RWPE2 (cell line): ENCODE measurements around the gene AP3S2.
"Not testable (repeated sequence)": the region's sequence is repeated elsewhere in the genome, so short reads cannot be mapped to it uniquely, and the experiment has no call there.

ENCODE experiments used
- ATAC-seq: fragments of 200-7000 bp; cut with Tn5 transposase; 3 replicates; pipeline ENCODE4 v1.9.1; 2021; ENCODE audit warnings: low read depth
- DNase-seq: peaks from one replicate; pipeline ENCODE4 v3.0.0-alpha.2; 2020; ENCODE audit warnings: low spot score
- H3K27ac ChIP-seq: fragments of 450-650 bp; 2 replicates; pipeline ENCODE4 v1.5.1; 2017; ENCODE audit warnings: mild to moderate bottlenecking; ENCODE audit not compliant: poor library complexity, severe bottlenecking
- H3K27me3 ChIP-seq: fragments of 250-450 bp; sonication (Bioruptor Pico); 2 replicates; pipeline ENCODE4 v1.5.1; 2021; ENCODE audit warnings: mild to moderate bottlenecking, moderate library complexity; ENCODE audit not compliant: insufficient read depth, poor library complexity, severe bottlenecking
- H3K36me3 ChIP-seq: fragments of 250-450 bp; sonication (Bioruptor Pico); 2 replicates; pipeline ENCODE4 v1.5.1; 2020; ENCODE audit warnings: low read depth, mild to moderate bottlenecking, moderate library complexity
- H3K4me1 ChIP-seq: fragments of 250-450 bp; sonication (Bioruptor Pico); 2 replicates; pipeline ENCODE4 v1.5.1; 2021; ENCODE audit warnings: mild to moderate bottlenecking, moderate library complexity; ENCODE audit not compliant: insufficient read depth, poor library complexity, severe bottlenecking
- H3K4me3 ChIP-seq: fragments of 250-450 bp; sonication (Bioruptor Pico); 2 replicates; pipeline ENCODE4 v1.5.1; 2021; ENCODE audit warnings: mild to moderate bottlenecking, moderate library complexity; ENCODE audit not compliant: severe bottlenecking
- H3K9me3 ChIP-seq: fragments of 250-450 bp; sonication (Bioruptor Pico); 2 replicates; pipeline ENCODE4 v1.5.1; 2021; ENCODE audit warnings: mild to moderate bottlenecking, moderate library complexity; ENCODE audit not compliant: severe bottlenecking
- TF ChIP-seq, protein P1 (sequence below): fragments of 450-650 bp; IDR thresholded peaks from one replicate; pipeline ENCODE4 v1.5.1; 2017; ENCODE audit warnings: mild to moderate bottlenecking, moderate library complexity; ENCODE audit not compliant: poor library complexity, severe bottlenecking

The AP3S2 gene

GRCh38 chr15:89792106-89792805 lies 101.5 kb downstream of the AP3S2 start:
- H3K36me3 ChIP-seq: peaks cover 26% of the 10 kb centered on the region
- peaks cover 3% of the 10 kb centered on the region for H3K9me3 ChIP-seq
- H3K27ac ChIP-seq: no peak overlapping the region
- no peak overlapping the region for H3K4me3 ChIP-seq
- TF ChIP-seq, protein P1, sequence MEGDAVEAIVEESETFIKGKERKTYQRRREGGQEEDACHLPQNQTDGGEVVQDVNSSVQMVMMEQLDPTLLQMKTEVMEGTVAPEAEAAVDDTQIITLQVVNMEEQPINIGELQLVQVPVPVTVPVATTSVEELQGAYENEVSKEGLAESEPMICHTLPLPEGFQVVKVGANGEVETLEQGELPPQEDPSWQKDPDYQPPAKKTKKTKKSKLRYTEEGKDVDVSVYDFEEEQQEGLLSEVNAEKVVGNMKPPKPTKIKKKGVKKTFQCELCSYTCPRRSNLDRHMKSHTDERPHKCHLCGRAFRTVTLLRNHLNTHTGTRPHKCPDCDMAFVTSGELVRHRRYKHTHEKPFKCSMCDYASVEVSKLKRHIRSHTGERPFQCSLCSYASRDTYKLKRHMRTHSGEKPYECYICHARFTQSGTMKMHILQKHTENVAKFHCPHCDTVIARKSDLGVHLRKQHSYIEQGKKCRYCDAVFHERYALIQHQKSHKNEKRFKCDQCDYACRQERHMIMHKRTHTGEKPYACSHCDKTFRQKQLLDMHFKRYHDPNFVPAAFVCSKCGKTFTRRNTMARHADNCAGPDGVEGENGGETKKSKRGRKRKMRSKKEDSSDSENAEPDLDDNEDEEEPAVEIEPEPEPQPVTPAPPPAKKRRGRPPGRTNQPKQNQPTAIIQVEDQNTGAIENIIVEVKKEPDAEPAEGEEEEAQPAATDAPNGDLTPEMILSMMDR: no peak
- ATAC-seq: no peak
- H3K4me1 ChIP-seq: peaks cover 10% of the 10 kb centered on the region
- peak; percentile 73 for DNase-seq
- H3K27me3 ChIP-seq: no peaks in the 10 kb centered on the region

DNA sequence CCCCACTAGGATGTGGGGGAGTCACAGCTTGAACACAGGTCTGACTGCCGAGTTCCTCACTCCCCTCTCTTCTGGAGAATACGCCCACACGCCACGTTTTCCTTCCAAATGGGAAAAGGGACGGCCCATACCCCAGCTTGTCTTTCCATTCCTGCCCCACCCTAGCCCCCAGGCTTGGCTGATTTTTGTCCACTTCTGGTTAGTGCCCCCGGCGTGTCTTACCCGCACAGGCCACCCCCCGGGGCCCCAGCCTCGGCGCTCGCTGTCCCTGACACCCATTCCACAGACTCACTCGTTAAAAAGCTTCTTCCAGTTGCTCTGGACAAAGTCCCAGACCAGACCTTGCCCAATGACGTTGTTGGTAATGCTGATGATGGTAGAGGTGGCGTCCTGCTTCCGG lies 103.1 kb downstream of the AP3S2 start:
- Histone ChIP-seq H3K9me3 (peaks cover 5% of the 10 kb centered on the region), H3K4me1 (peaks cover 14% of the 10 kb centered on the region), H3K4me3 (no peak overlapping the region), H3K36me3 (peaks cover 27% of the 10 kb centered on the region), H3K27ac (no peak overlapping the region), H3K27me3 (no peaks in the 10 kb centered on the region)
- DNase-seq (peak; percentile 62), ATAC-seq (no peak)
- TF ChIP-seq, protein P1: no peak

DNA sequence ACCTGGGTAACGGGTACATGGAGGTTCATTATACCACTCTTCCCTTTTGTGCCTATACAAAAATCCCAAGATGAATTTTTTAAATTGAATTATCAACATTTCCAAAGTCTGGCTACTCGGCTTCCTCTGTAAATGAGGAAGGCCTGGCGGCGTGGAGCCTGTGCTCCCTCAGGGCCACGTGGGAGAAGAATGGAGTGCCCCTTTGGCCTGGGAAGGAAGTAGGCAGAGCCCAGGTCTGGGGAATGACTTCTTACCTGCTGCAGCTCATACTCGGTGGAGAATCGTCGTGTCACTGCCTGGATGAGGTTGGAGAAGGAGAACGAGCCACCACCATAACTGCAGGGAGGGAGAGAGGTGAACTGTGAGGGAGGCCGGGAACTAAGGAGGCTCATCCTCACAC lies 103.6 kb downstream of the AP3S2 start:
- H3K36me3 ChIP-seq: peaks cover 27% of the 10 kb centered on the region
- no peak overlapping the region for H3K27ac ChIP-seq
- DNase-seq: peak; percentile 38
- TF ChIP-seq, protein P1: no peak
- H3K27me3 ChIP-seq: no peaks in the 10 kb centered on the region
- no peak for ATAC-seq
- H3K9me3 ChIP-seq: peaks cover 5% of the 10 kb centered on the region
- peaks cover 17% of the 10 kb centered on the region for H3K4me1 ChIP-seq
- no peak overlapping the region for H3K4me3 ChIP-seq

DNA sequence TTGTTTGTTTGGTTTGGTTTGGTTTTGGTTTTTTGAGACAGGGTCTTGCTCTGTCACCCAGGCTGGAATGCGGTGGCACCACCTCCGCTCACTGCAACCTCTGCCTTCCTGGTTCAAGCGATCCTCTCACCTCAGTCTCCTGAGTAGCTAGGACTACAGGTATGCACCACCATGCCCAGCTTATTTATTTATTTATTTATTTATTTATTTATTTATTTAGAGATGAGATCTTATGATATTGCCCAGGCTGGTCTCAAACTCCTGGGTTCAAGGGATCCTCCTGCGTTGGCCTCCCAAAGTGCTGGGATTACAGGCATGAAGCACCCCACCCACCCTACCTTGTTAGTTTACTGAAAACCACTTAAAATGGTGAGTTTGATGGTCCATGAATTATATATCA lies 105.2 kb downstream of the AP3S2 start:
- H3K4me3 ChIP-seq, H3K27ac ChIP-seq, H3K27me3 ChIP-seq, ATAC-seq, H3K9me3 ChIP-seq, H3K4me1 ChIP-seq: not testable (repeated sequence)
- H3K36me3 ChIP-seq: peaks cover 27% of the 10 kb centered on the region
- DNase-seq: peak; percentile 14

DNA sequence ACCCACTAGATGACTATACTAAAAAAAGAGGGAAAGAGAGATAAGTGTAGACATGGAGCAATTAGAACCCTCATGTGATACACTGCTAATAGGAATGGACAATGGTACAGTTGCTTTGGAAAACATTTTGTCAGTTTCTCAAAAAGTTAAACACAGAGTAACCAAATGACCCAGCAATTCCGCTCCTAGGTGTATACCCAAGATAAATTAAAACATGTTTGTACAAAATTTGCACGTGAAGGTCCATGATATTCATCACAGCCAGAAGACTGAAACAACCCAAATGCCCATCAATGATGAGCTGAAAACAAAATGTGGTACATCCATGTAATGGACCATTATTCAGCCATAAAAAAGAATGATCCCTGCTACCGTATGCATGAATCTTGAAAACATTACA lies 105.8 kb downstream of the AP3S2 start:
- Histone ChIP-seq H3K36me3 (peaks cover 27% of the 10 kb centered on the region), H3K9me3 (peaks cover 5% of the 10 kb centered on the region), H3K4me1 (peaks cover 10% of the 10 kb centered on the region), H3K4me3 (no peak overlapping the region), H3K27ac (no peak overlapping the region), H3K27me3 (no peaks in the 10 kb centered on the region)
- TF ChIP-seq, protein P1: no peak
- no peak for ATAC-seq
- no peak for DNase-seq
